Smooth muscle cell (in vitro differentiated cells): ENCODE results near the gene IFT20. TPM values are rescaled to one million over a fixed set of nuclear protein-coding genes. Genes with fewer than 3 reads are reported as not detected.

Experiments used
- DNase-seq: peaks from one replicate; lab custom pipeline; 2025; ENCODE audit not compliant: unreplicated experiment; lab: John Stamatoyannopoulos, UW
- H2AFZ ChIP-seq: fragments of 200-600 bp; sonication (generic); 2 replicates; pipeline ENCODE4 v1.6.0; 2016; ENCODE audit warnings: antibody characterized with exemption, low read depth, mild to moderate bottlenecking
- H3F3A ChIP-seq: fragments of 200-600 bp; sonication (generic); 2 replicates; pipeline ENCODE4 v1.6.0; 2017; ENCODE audit warnings: antibody characterized with exemption, low read depth
- H3K27ac ChIP-seq: fragments of 200-600 bp; sonication (generic); 2 replicates; pipeline ENCODE4 v1.5.1; 2016; ENCODE audit warnings: low read depth, mild to moderate bottlenecking
- H3K27me3 ChIP-seq: fragments of 200-600 bp; sonication (generic); 2 replicates; pipeline ENCODE4 v1.6.1; 2016; ENCODE audit warnings: low read depth, mild to moderate bottlenecking
- H3K36me3 ChIP-seq: fragments of 200-600 bp; sonication (generic); 2 replicates; pipeline ENCODE4 v1.5.1; 2016; ENCODE audit warnings: low read depth
- H3K4me1 ChIP-seq: fragments of 200-600 bp; sonication (generic); 2 replicates; pipeline ENCODE4 v1.5.1; 2016; ENCODE audit warnings: low read depth
- H3K4me2 ChIP-seq: fragments of 200-600 bp; sonication (generic); 2 replicates; pipeline ENCODE4 v1.6.0; 2016; ENCODE audit warnings: mild to moderate bottlenecking
- H3K4me3 ChIP-seq: fragments of 200-600 bp; sonication (generic); 2 replicates; pipeline ENCODE4 v1.5.1; 2016; ENCODE audit warnings: mild to moderate bottlenecking
- H3K79me2 ChIP-seq: fragments of 200-600 bp; sonication (generic); 2 replicates; pipeline ENCODE4 v1.6.0; 2016; ENCODE audit warnings: low read depth, mild to moderate bottlenecking
- H3K9ac ChIP-seq: fragments of 200-600 bp; sonication (generic); 2 replicates; pipeline ENCODE4 v1.6.0; 2016; ENCODE audit warnings: low read depth
- H3K9me3 ChIP-seq: fragments of 200-600 bp; sonication (generic); replicated peaks from 2 replicates; pipeline ENCODE4 v1.5.1; 2016; ENCODE audit warnings: low read depth
- H4K20me1 ChIP-seq: fragments of 200-600 bp; sonication (generic); 2 replicates; pipeline ENCODE4 v1.6.0; 2016; ENCODE audit warnings: low read depth
- WGBS: methylation state at CpG from one replicate; pipeline ENCODE4 v1.1.7; 2016; ENCODE audit warnings: low lambda C conversion rate; 5-methylcytosine and 5-hydroxymethylcytosine counted together
- polyA plus RNA-seq: library from polyadenylated mRNA; unstranded; fragments of >200 nt; fragmentation: Nextera tagmentation; extraction: Ambion mirVana; gene quantifications from 2 replicates; pipeline ENCODE4 v1.2.1, GENCODE V29; 2016
- total RNA-seq: library from RNA; depleted of rRNA; stranded (reverse); fragments of >200 nt; gene quantifications from 2 replicates; pipeline ENCODE4 v1.2.3, GENCODE V29; 2014
- TF ChIP-seq, protein P1 (sequence below): fragments of 200-600 bp; sonication (generic); IDR thresholded peaks from 2 replicates; pipeline ENCODE4 v1.5.1; 2017; ENCODE audit warnings: borderline replicate concordance, mild to moderate bottlenecking, antibody characterized with exemption; ENCODE audit not compliant: insufficient read depth, poor library complexity, severe bottlenecking

The IFT20 gene
- total and polyA plus RNA-seq, 2 experiments from 2014 or later: 49.8 to 88.9 TPM

DNA sequence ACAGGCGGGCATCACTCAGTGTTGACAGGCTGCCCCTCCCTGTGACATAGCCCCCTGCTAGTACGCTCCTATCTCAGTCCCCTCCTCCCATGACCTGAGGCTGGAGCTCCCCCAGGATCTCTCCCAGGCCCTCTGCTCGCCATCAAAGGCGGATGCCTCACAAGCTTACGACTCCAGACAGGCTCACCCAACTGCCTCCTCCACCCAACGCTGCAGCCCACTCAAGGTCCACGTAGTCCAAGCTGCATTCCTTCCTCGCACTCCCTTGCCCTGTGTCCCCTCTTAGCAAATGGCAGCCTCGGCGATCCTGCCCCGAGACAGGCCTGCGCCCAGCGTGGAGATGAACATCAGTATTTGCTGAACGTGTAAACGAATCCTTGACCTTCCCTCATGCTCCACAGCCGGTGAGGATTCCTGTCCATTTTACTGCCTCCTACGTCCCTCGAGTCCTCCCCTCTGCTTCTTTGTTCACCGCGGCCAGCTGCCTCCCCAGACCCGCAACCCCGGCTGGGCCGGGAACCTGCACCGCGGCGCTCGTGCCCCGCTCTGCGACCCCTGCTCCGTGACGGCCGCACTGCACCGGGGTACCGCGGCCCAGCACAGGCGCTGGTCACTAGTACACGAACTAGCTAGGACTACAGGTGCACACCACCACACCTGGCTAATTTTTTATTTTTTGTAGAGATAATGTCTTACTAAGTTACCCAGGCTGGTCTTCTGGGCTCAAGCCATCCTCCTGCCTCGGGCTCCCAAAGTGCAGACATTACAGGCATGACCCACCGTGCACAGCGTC is 17.1 kb downstream of the IFT20 start:
- peak overlapping the region; percentile 58 for H3K4me3 ChIP-seq
- H3K36me3 ChIP-seq: no peaks in the 10 kb centered on the region
- no peaks in the 10 kb centered on the region for H3K27me3 ChIP-seq
- H3K27ac ChIP-seq: no peak overlapping the region
- no peaks in the 10 kb centered on the region for H4K20me1 ChIP-seq
- H3K4me2 ChIP-seq: peak overlapping the region; percentile 90
- no peak for DNase-seq
- TF ChIP-seq, protein P1, sequence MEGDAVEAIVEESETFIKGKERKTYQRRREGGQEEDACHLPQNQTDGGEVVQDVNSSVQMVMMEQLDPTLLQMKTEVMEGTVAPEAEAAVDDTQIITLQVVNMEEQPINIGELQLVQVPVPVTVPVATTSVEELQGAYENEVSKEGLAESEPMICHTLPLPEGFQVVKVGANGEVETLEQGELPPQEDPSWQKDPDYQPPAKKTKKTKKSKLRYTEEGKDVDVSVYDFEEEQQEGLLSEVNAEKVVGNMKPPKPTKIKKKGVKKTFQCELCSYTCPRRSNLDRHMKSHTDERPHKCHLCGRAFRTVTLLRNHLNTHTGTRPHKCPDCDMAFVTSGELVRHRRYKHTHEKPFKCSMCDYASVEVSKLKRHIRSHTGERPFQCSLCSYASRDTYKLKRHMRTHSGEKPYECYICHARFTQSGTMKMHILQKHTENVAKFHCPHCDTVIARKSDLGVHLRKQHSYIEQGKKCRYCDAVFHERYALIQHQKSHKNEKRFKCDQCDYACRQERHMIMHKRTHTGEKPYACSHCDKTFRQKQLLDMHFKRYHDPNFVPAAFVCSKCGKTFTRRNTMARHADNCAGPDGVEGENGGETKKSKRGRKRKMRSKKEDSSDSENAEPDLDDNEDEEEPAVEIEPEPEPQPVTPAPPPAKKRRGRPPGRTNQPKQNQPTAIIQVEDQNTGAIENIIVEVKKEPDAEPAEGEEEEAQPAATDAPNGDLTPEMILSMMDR: no peak
- H3F3A ChIP-seq: peaks cover 3% of the 10 kb centered on the region
- peak overlapping the region; percentile 96 for H2AFZ ChIP-seq
- no peak overlapping the region for H3K9ac ChIP-seq
- H3K79me2 ChIP-seq: peaks cover 34% of the 10 kb centered on the region
- H3K9me3 ChIP-seq: no peaks in the 10 kb centered on the region
- WGBS: 10% methylated on average over 40 of the region's 40 CpGs
- peaks cover 14% of the 10 kb centered on the region for H3K4me1 ChIP-seq

DNA sequence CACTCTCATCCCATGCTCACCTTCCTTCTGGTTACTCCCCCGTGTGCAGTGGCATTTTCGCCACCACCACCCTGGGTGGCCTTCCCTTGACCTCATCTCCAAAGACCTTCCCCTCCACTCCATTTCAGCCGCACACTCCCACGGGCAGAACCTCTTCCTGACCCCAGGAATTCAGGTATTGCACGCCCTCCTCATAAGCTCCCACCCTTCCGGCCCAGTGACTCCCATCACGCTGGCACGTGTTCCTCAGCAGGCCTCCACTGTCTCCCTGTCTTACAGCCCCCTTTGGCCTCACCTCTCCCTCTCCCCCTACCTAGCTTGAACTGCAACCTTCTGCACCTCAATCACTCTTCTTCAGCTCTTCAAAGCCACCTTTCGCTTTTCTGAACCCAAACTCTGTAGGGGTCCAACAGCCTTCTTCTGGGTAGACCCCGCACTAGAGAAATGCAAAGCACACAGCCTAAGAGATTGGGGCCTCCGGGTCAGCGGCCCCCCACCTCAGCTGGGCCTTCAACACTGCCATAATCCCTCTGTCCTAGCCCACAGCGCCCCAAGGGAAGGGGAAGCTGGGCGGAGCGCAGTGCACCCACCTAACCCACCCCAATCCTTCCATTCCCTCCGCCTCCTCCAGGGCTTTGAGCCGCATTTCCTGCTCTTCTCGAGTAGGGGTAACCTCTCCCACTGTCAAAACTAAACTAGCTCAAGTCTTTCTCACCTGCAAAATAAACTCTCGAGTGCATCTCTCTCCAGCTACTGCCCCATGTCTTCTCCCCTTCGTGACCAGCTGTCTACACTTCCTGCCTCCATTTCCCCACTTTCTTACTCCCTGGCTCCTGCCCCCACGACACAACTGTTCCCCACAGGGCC is 17.9 kb downstream of the IFT20 start:
- H3K4me2 ChIP-seq: peak overlapping the region; percentile 90

DNA sequence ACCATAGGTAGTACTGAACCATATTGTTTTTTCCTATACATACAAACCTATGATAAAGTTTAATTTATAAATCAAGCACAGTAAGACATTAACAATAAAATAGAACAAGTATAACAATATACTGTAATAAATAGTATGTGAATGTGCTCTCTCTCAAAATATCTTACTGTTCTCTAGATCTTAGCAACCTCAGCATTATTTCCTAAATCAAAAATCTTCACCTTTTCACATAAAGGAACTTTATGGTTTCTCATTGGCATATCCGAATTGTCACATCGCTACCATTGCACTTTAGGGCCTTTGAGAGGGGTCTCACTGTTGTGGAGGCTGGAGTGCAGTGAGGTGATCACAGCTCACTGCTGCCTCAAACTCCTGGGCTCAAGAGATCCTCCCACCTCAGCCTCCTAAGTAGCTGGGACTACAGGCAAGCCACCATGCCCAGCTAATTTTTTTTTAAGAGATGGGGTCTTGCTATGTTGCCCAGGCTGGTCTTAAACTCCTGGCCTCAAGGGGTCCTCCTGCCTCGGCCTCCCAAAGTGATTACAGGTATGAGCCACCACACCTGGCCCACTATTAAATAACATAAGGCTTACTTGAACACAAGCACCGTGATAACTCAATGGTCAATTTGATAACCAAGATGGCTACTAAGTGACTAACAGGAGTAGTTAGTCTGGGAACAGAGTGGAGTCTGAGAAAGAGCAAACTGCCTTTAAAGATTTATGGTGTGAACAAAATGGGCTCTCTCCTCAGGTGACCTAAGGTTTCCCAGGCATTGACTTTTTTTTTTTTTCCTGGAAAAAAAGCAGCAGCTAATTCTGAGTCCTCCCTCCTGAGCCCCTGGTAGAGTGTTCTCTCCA is 19.2 kb downstream of the IFT20 start:
- Histone ChIP-seq H3K27ac (no peak overlapping the region), H3K9ac (no peak overlapping the region), H2AFZ (no peak overlapping the region), H3K36me3 (no peaks in the 10 kb centered on the region), H3K79me2 (peaks cover 14% of the 10 kb centered on the region), H3K9me3 (no peaks in the 10 kb centered on the region), H3K4me2 (no peak overlapping the region), H3K4me1 (peaks cover 14% of the 10 kb centered on the region), H4K20me1 (no peaks in the 10 kb centered on the region), H3K27me3 (no peaks in the 10 kb centered on the region), H3F3A (peaks cover 3% of the 10 kb centered on the region), H3K4me3 (no peak overlapping the region)
- WGBS: 97% methylated on average over 4 of the region's 4 CpGs
- TF ChIP-seq, protein P1: no peak
- no peak for DNase-seq

More for the DNA sequence above, 17.9 kb downstream of the IFT20 start:
- Histone ChIP-seq H2AFZ (peak overlapping the region; percentile 96), H3K9me3 (no peaks in the 10 kb centered on the region), H3K9ac (no peak overlapping the region), H3K79me2 (peaks cover 25% of the 10 kb centered on the region), H3K36me3 (no peaks in the 10 kb centered on the region), H3F3A (peaks cover 3% of the 10 kb centered on the region), H3K4me1 (peaks cover 14% of the 10 kb centered on the region), H3K27me3 (no peaks in the 10 kb centered on the region), H4K20me1 (no peaks in the 10 kb centered on the region), H3K4me3 (no peak overlapping the region), H3K27ac (no peak overlapping the region)
- TF ChIP-seq, protein P1: no peak
- 82% methylated on average over 21 of the region's 21 CpGs for WGBS
- DNase-seq: no peak
